HepG2 (cell line): Measurements from ENCODE around the gene DCPS. TPM values are rescaled to one million over a fixed set of nuclear protein-coding genes. Genes with fewer than 3 reads are reported as not detected.
A peak's percentile ranks its signal among the peaks of the same experiment; 100 is the strongest.

Experiments
- ATAC-seq: fragments of 200-7000 bp; cut with Tn5 transposase; 3 replicates; pipeline ENCODE4 v1.9.1; 2020; ENCODE audit warnings: mild to moderate bottlenecking, moderate library complexity
- BruUV-seq: library from RNA; stranded (reverse); fragments of 400-500 nt; replicated peaks from 2 replicates; lab custom pipeline; 2021; lab: Mats Ljungman, UMichigan
- CTCF ChIA-PET: fragments of 300-600 bp; formaldehyde crosslinking; extraction: SDS; loops from one replicate; lab custom pipeline; 2021; ENCODE audit warnings: low total read pairs, inconsistent platforms, low intra/inter-chr PET ratio; lab: Yijun Ruan, JAX
- POLR2A ChIA-PET: fragments of 350-600 bp; sonication (Branson Sonifier 250); formaldehyde crosslinking; loops from one replicate; lab custom pipeline; 2020; ENCODE audit warnings: antibody characterized with exemption, inconsistent platforms; lab: Yijun Ruan, JAX
- DNase-seq: peaks from one replicate; pipeline ENCODE4 v3.0.0-alpha.2; 2015; ENCODE audit warnings: low spot score
- FAIRE-seq: peaks from 3 replicates; lab custom pipeline; 2011; peaks lifted over from hg19 to GRCh38; lab: Jason Lieb, UNC
- H2AFZ ChIP-seq: one replicate; pipeline ENCODE4 v1.6.1; 2011; ENCODE audit warnings: low read length, inconsistent platforms
- H3K27ac ChIP-seq: fragments of 300-600 bp; 3 replicates; pipeline ENCODE4 v1.8.0; 2011; ENCODE audit warnings: mixed run types, mild to moderate bottlenecking, mixed read lengths, low read length, inconsistent platforms; ENCODE audit not compliant: insufficient read depth; ENCODE audit errors: extremely low read length
- H3K27me3 ChIP-seq, 2 experiments: fragments of 200-600 bp in 1 of 2; 2 replicates in 1 of 2; 3 replicates in 1 of 2; pipeline versions ENCODE4 v1.6.0 to v1.8.0; 2011; ENCODE audit warnings: low read length in 2 of 2, mild to moderate bottlenecking in 2 of 2, moderate library complexity in 2 of 2, inconsistent platforms in 1 of 2; ENCODE audit not compliant: insufficient read depth in 2 of 2, control insufficient read depth in 1 of 2
- H3K36me3 ChIP-seq, 2 experiments: fragments of 200-600 bp in 1 of 2; replicated peaks in 1 of 2; 2 replicates in 1 of 2; 3 replicates in 1 of 2; pipeline versions ENCODE4 v1.5.1 to v1.8.0; 2011; ENCODE audit warnings: low read length in 2 of 2, inconsistent platforms in 1 of 2; ENCODE audit not compliant: insufficient read depth in 2 of 2, control insufficient read depth in 1 of 2
- H3K4me1 ChIP-seq: 2 replicates; pipeline ENCODE4 v1.5.1; 2012; ENCODE audit warnings: low read length, inconsistent platforms; ENCODE audit not compliant: insufficient read depth
- H3K4me2 ChIP-seq: 2 replicates; pipeline ENCODE4 v1.6.0; 2011; ENCODE audit warnings: low read depth, low read length, inconsistent platforms
- H3K4me3 ChIP-seq, 3 experiments: fragments of 200-600 bp in 1 of 3; sonication (generic), shearing (Covaris generic) in 1 of 3; replicated peaks in 1 of 3; 2 replicates each; pipeline ENCODE4 v1.5.1; 2011 to 2016; ENCODE audit warnings: low read length in 3 of 3, inconsistent platforms in 2 of 3, low read depth in 2 of 3, mild to moderate bottlenecking in 2 of 3, control low read depth in 1 of 3, mixed read lengths in 1 of 3; ENCODE audit not compliant: insufficient read depth in 1 of 3
- H3K79me2 ChIP-seq: one replicate; pipeline ENCODE4 v1.6.1; 2011; ENCODE audit warnings: low read length, inconsistent platforms; ENCODE audit not compliant: insufficient read depth
- H3K9ac ChIP-seq: 2 replicates; pipeline ENCODE4 v1.6.0; 2011; ENCODE audit warnings: mild to moderate bottlenecking, low read depth, low read length, inconsistent platforms; ENCODE audit not compliant: insufficient read depth
- H3K9me3 ChIP-seq: 2 replicates; pipeline ENCODE4 v1.5.1; 2012; ENCODE audit warnings: mild to moderate bottlenecking, low read length
- H4K20me1 ChIP-seq: 2 replicates; pipeline ENCODE4 v1.6.0; 2011; ENCODE audit warnings: inconsistent platforms, mild to moderate bottlenecking, low read length, moderate library complexity; ENCODE audit not compliant: insufficient read depth
- ARID2 ChIP-seq: sonication (generic); formaldehyde crosslinking; IDR thresholded peaks from 2 replicates; pipeline ENCODE4 v1.8.1; 2022; ENCODE audit warnings: mild to moderate bottlenecking, missing genetic modification reagents, borderline replicate concordance
- EP300 ChIP-seq, 3 experiments: sonication (generic) in 1 of 3; formaldehyde crosslinking in 1 of 3; IDR thresholded peaks; 2 replicates each; pipeline versions ENCODE4 v1.5.1 to v1.6.1; 2011 to 2020; ENCODE audit warnings: low read depth in 2 of 3, low read length in 2 of 3, borderline replicate concordance in 1 of 3, improper control_type of control experiment in 1 of 3, mild to moderate bottlenecking in 1 of 3, missing genetic modification reagents in 1 of 3, moderate library complexity in 1 of 3
- FOSL2 ChIP-seq: sonication (generic); formaldehyde crosslinking; IDR thresholded peaks from 2 replicates; pipeline ENCODE4 v1.4.0; 2020; ENCODE audit warnings: missing genetic modification reagents
- KDM2A ChIP-seq: sonication (generic); formaldehyde crosslinking; IDR thresholded peaks from 2 replicates; pipeline ENCODE4 v1.4.0; 2020; ENCODE audit warnings: low read depth, missing genetic modification reagents, borderline replicate concordance
- NFKB2 ChIP-seq: sonication (generic); formaldehyde crosslinking; IDR thresholded peaks from 2 replicates; pipeline ENCODE4 v1.4.0; 2020; ENCODE audit warnings: missing genetic modification reagents, borderline replicate concordance
- RXRA ChIP-seq: sonication (generic); formaldehyde crosslinking; IDR thresholded peaks from 2 replicates; pipeline ENCODE4 v1.5.1; 2020; ENCODE audit warnings: missing genetic modification reagents
- SUZ12 ChIP-seq: fragments of 150-350 bp; IDR thresholded peaks from 2 replicates; pipeline ENCODE4 v1.6.1; 2014; ENCODE audit warnings: low read depth, low read length
- TBX2 ChIP-seq: sonication (generic); formaldehyde crosslinking; IDR thresholded peaks from 2 replicates; pipeline ENCODE4 v1.5.0; 2020; ENCODE audit warnings: missing genetic modification reagents, mild to moderate bottlenecking, borderline replicate concordance
- ZMYM2 ChIP-seq: sonication (generic); formaldehyde crosslinking; IDR thresholded peaks from 2 replicates; pipeline ENCODE4 v1.8.0; 2022; ENCODE audit warnings: mild to moderate bottlenecking, missing genetic modification reagents
- ZNF136 ChIP-seq: sonication (generic); formaldehyde crosslinking; IDR thresholded peaks from 2 replicates; pipeline ENCODE4 v1.8.1; 2022; ENCODE audit warnings: low read depth, mild to moderate bottlenecking, moderate library complexity, missing genetic modification reagents
- ZNF17 ChIP-seq: sonication (generic); formaldehyde crosslinking; IDR thresholded peaks from 2 replicates; pipeline ENCODE4 v1.5.0; 2020; ENCODE audit warnings: mild to moderate bottlenecking, missing genetic modification reagents
- ZNF34 ChIP-seq: sonication (generic); formaldehyde crosslinking; IDR thresholded peaks from 2 replicates; pipeline ENCODE4 v1.4.0; 2020; ENCODE audit warnings: mild to moderate bottlenecking, missing genetic modification reagents, borderline replicate concordance
- ZNF510 ChIP-seq: sonication (generic); formaldehyde crosslinking; IDR thresholded peaks from 2 replicates; pipeline ENCODE4 v1.4.0; 2020; ENCODE audit warnings: low read depth, mild to moderate bottlenecking, missing genetic modification reagents
- ZNF724P ChIP-seq: sonication (generic); formaldehyde crosslinking; IDR thresholded peaks from 2 replicates; pipeline ENCODE4 v1.8.0; 2022; ENCODE audit warnings: missing genetic modification reagents, borderline replicate concordance
- ZNF780A ChIP-seq: sonication (generic); formaldehyde crosslinking; IDR thresholded peaks from 2 replicates; pipeline ENCODE4 v1.8.0; 2022; ENCODE audit warnings: mild to moderate bottlenecking, missing genetic modification reagents, moderate library complexity
- WGBS: methylation state at CpG from one replicate; pipeline ENCODE4 v1.1.6; 2017; ENCODE audit warnings: low lambda C conversion rate; 5-methylcytosine and 5-hydroxymethylcytosine counted together
- in situ Hi-C: cut with HindIII; loops from 2 replicates; pipeline ENCODE4 v1.10.0; 2017; ENCODE audit warnings: low pct_unique_long_range_greater_than_20kb; ENCODE audit not compliant: extremely low pct_ligation_motif_present
- intact Hi-C: fragments of 100-400 bp; cut with micrococcal nuclease; formaldehyde crosslinking; loops from one replicate; pipeline ENCODE4 v1.10.0; 2022; ENCODE audit not compliant: unreplicated experiment
- polyA plus RNA-seq, 8 experiments: library from polyadenylated mRNA; depleted of rRNA in 3 of 8; stranded (reverse) in 7 of 8; unstranded in 1 of 8; fragments of >200 nt; fragmentation: Illumina TruSeq in 4 of 8; extraction: Trizol in 4 of 8; gene quantifications; 2 replicates each; pipeline versions ENCODE4 v1.2.1 to v1.2.3, GENCODE V29; 2011 to 2016; ENCODE audit warnings: low read depth in 4 of 8, missing spikeins in 1 of 8, mixed read lengths in 1 of 8; ENCODE audit not compliant: insufficient read depth in 1 of 8
- total RNA-seq, 5 experiments: library from RNA; depleted of rRNA; stranded (reverse); fragments of >200 nt; fragmentation: Illumina TruSeq; extraction: Trizol; gene quantifications; 2 replicates each; pipeline ENCODE4 v1.2.3, GENCODE V29; 2016; ENCODE audit warnings: low read depth in 1 of 5
- TF ChIP-seq, protein P1 (sequence below): sonication (generic); formaldehyde crosslinking; IDR thresholded peaks from 2 replicates; pipeline ENCODE4 v1.5.1; 2020; ENCODE audit warnings: missing genetic modification reagents, mild to moderate bottlenecking, borderline replicate concordance
- TF ChIP-seq, protein P2 (sequence below): sonication (generic); formaldehyde crosslinking; IDR thresholded peaks from 2 replicates; pipeline ENCODE4 v1.8.0; 2023; ENCODE audit warnings: mild to moderate bottlenecking, missing genetic modification reagents
- TF ChIP-seq, protein P3 (sequence below): sonication (generic); IDR thresholded peaks from 2 replicates; pipeline ENCODE4 v1.6.1; 2016; ENCODE audit warnings: low read depth, borderline replicate concordance
- TF ChIP-seq, protein P4 (sequence below): sonication (generic); formaldehyde crosslinking; IDR thresholded peaks from 2 replicates; pipeline ENCODE4 v1.8.0; 2022; ENCODE audit warnings: mild to moderate bottlenecking, missing genetic modification reagents, moderate library complexity

The DCPS gene
- total and polyA plus RNA-seq, 2 of the 13 experiments (the other 11 are each of a cell fraction or from before 2014, with no cell fraction given), result 21.9 to 22.5 TPM

DNA sequence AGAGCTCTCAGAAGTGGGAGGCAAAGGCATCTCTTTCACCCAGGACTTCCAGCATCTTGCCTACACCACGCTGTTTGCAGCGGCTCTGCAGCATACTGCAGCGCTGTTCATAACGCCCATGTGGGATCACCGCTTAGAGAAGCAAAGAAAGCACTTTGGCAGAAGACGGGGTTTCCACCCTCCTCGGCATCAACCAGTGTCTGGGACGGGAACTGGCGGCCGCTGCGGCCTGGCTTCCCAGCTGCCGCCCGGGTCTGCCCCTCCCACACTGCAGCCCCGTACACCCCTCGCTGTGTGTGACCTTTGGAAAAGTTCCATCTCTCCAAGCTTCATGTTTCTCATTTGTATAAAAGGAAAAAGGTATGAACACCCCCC is 21.5 kb upstream of the DCPS start:
- Histone ChIP-seq H2AFZ (no peak overlapping the region), H3K9me3 (no peaks in the 10 kb centered on the region), H3K27me3 (no peaks in the 10 kb centered on the region), H3K27ac (peak overlapping the region; percentile 85), H3K9ac (peak overlapping the region; percentile 90), H3K79me2 (peaks cover 10% of the 10 kb centered on the region), H3K4me1 (peaks cover 44% of the 10 kb centered on the region), H3K4me3 (peak overlapping the region; percentile 87 to 96 (median 95)), H3K36me3 (peaks cover 2 to 4% of the 10 kb centered on the region in 2 experiments; a peak in 1 of 5 replicates), H3K4me2 (peak overlapping the region; percentile 96), H4K20me1 (no peaks in the 10 kb centered on the region)
- in situ Hi-C loops (no loop called here), intact Hi-C loops (loop anchor here (2.0 kb wide), 1 partner anchor 14 kb away; the partner anchor contains the start of genes FOXRED1 and SRPRA)
- BruUV-seq, result TSS peak; percentile 75
- 5% methylated on average over 7 of the region's 15 CpGs for WGBS
- FAIRE-seq (no peak), ATAC-seq (peak; percentile 76), DNase-seq (peak; percentile 18)
- POLR2A ChIA-PET, result interaction anchor here (1.2 to 1.7 kb wide), 3 partner anchors 11 to 22 kb away, joined by 3 to 19 read pairs (median 9); partner anchors contain the start of genes DCPS, FOXRED1 and SRPRA
- CTCF ChIA-PET, result no interaction called here
- TF ChIP-seq SUZ12 (no peak), ZNF780A (CRISPR knock-in tag) (no peak), ZNF17 (CRISPR knock-in tag) (0 out of 2 replicates have a peak, but pooled peaks have one; percentile 40), EP300 (IDR thresholded peaks at IDR 0.05; ENCODE audit: low read depth in 2 of 2, low read length in 2 of 2) (no peak), EP300 (CRISPR knock-in tag; IDR thresholded peaks at IDR 0.05; ENCODE audit: borderline replicate concordance) (no peak), ZNF136 (CRISPR knock-in tag) (0 out of 2 replicates have a peak, but pooled peaks have one; percentile 33), RXRA (CRISPR knock-in tag) (peak; percentile 51; the same call in 1 of the 2 replicates), ARID2 (peak; percentile 8; the same call in 1 of the 2 replicates), FOSL2 (CRISPR knock-in tag) (no peak), KDM2A (CRISPR knock-in tag) (peak; percentile 79), ZMYM2 (no peak), NFKB2 (0 out of 2 replicates have a peak, but pooled peaks have one; percentile 60), ZNF724P (CRISPR knock-in tag) (peak; percentile 18; the same call in 1 of the 2 replicates), ZNF34 (CRISPR knock-in tag) (0 out of 2 replicates have a peak, but pooled peaks have one; percentile 5), ZNF510 (CRISPR knock-in tag) (0 out of 2 replicates have a peak, but pooled peaks have one; percentile 12), TBX2 (CRISPR knock-in tag) (0 out of 2 replicates have a peak, but pooled peaks have one; percentile 46)
- TF ChIP-seq, protein P1, sequence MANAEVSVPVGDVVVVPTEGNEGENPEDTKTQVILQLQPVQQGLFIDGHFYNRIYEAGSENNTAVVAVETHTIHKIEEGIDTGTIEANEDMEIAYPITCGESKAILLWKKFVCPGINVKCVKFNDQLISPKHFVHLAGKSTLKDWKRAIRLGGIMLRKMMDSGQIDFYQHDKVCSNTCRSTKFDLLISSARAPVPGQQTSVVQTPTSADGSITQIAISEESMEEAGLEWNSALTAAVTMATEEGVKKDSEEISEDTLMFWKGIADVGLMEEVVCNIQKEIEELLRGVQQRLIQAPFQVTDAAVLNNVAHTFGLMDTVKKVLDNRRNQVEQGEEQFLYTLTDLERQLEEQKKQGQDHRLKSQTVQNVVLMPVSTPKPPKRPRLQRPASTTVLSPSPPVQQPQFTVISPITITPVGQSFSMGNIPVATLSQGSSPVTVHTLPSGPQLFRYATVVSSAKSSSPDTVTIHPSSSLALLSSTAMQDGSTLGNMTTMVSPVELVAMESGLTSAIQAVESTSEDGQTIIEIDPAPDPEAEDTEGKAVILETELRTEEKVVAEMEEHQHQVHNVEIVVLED, result 0 out of 2 replicates have a peak, but pooled peaks have one; percentile 9
- TF ChIP-seq, protein P2, sequence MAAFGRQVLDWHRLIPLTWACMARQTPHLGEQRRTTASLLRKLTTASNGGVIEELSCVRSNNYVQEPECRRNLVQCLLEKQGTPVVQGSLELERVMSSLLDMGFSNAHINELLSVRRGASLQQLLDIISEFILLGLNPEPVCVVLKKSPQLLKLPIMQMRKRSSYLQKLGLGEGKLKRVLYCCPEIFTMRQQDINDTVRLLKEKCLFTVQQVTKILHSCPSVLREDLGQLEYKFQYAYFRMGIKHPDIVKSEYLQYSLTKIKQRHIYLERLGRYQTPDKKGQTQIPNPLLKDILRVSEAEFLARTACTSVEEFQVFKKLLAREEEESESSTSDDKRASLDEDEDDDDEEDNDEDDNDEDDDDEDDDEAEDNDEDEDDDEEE (CRISPR knock-in tag), result 0 out of 2 replicates have a peak, but pooled peaks have one; percentile 64
- TF ChIP-seq, protein P3, sequence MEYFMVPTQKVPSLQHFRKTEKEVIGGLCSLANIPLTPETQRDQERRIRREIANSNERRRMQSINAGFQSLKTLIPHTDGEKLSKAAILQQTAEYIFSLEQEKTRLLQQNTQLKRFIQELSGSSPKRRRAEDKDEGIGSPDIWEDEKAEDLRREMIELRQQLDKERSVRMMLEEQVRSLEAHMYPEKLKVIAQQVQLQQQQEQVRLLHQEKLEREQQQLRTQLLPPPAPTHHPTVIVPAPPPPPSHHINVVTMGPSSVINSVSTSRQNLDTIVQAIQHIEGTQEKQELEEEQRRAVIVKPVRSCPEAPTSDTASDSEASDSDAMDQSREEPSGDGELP, result peak; percentile 29; the same call in 1 of the 2 replicates
- TF ChIP-seq, protein P4, sequence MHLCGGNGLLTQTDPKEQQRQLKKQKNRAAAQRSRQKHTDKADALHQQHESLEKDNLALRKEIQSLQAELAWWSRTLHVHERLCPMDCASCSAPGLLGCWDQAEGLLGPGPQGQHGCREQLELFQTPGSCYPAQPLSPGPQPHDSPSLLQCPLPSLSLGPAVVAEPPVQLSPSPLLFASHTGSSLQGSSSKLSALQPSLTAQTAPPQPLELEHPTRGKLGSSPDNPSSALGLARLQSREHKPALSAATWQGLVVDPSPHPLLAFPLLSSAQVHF, result no peak
